WI38 (cell line): Measurements from ENCODE around the gene SMG5.
A peak's percentile ranks its signal among the peaks of the same experiment; 100 is the strongest.
"Not testable (repeated sequence)": the region's sequence is repeated elsewhere in the genome, so short reads cannot be mapped to it uniquely, and the experiment has no call there.

Source experiments
- H3K4me3 ChIP-seq: 2 replicates; pipeline ENCODE4 v1.5.1; 2011; ENCODE audit warnings: low read depth, mild to moderate bottlenecking, control low read depth, low read length
- CTCF ChIP-seq: IDR thresholded peaks from 2 replicates; pipeline ENCODE4 v1.5.1; 2012; ENCODE audit warnings: low read depth, mild to moderate bottlenecking, control low read depth, low read length

Gene SMG5

GRCh38 chr1:156225677-156226014 lies 57.0 kb downstream of the SMG5 start:
- TF ChIP-seq CTCF: no peak
- no peak overlapping the region for H3K4me3 ChIP-seq

- no peak overlapping the region for H3K4me3 ChIP-seq
- no peak for TF ChIP-seq CTCF
Observed at GRCh38 chr1:156221986-156222692, 60.5 kb downstream of the SMG5 start.

- no peak overlapping the region for H3K4me3 ChIP-seq
- no peak for TF ChIP-seq CTCF
Observed at GRCh38 chr1:156220226-156220625, 62.4 kb downstream of the SMG5 start.

- TF ChIP-seq CTCF: no peak
- no peak overlapping the region for H3K4me3 ChIP-seq
Observed at GRCh38 chr1:156217871-156218270, 64.8 kb downstream of the SMG5 start.

GRCh38 chr1:156216361-156217086 lies 66.1 kb downstream of the SMG5 start:
- not testable (repeated sequence) for H3K4me3 ChIP-seq

GRCh38 chr1:156214024-156214748 lies 68.4 kb downstream of the SMG5 start:
- H3K4me3 ChIP-seq: peak overlapping the region; percentile 79
- no peak for TF ChIP-seq CTCF

- TF ChIP-seq CTCF: no peak
- H3K4me3 ChIP-seq: peak overlapping the region; percentile 79
Observed at GRCh38 chr1:156213644-156213966, 69.0 kb downstream of the SMG5 start.
